T47D (cell line): ENCODE measurements around the gene DACH1.

Experiments used
- DNase-seq, 2 experiments: peaks; one replicate each; pipeline versions ENCODE4 v3.0.0 to v3.0.0-alpha.2; 2011 to 2012; ENCODE audit warnings: low read depth in 1 of 2, low spot score in 1 of 2
- JUND ChIP-seq: IDR thresholded peaks from 2 replicates; pipeline ENCODE4 v1.6.1; 2012; ENCODE audit warnings: low read depth
- in situ Hi-C: cut with HindIII; loops from 2 replicates; pipeline ENCODE4 v1.10.0; 2016; ENCODE audit warnings: low sequenced_read_pairs, low pct_unique_long_range_greater_than_20kb

The DACH1 gene

DNA sequence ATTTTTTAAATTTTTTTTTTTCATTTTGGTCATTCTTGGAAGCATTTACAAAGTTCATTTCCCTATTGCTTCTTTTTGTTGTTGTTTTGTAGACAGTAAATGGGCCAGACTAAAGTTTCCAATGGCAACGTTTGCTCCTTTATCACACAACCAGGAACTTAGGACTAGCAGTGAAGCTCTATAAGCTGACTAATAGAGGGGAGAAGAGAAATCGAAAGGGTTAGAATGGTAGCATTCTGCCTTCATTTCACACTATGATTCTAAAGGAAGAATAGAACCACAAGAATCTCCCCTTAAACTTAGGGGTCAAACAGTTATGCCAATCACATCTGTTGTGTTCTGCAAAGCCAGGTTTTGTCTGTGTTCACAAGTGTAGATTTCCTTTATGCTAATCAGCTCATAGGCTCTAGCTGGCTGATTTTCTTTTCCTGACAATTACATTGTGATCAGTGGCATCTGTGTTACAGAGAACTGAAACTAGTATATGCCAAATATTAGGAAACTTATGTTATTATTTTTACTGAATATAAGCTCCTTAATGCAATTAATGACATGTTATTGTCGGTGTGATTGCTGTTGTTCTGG lies 467.3 kb downstream of the DACH1 start:
- no peak for TF ChIP-seq JUND
- DNase-seq: no peak
- in situ Hi-C loops: no loop called here

DNA sequence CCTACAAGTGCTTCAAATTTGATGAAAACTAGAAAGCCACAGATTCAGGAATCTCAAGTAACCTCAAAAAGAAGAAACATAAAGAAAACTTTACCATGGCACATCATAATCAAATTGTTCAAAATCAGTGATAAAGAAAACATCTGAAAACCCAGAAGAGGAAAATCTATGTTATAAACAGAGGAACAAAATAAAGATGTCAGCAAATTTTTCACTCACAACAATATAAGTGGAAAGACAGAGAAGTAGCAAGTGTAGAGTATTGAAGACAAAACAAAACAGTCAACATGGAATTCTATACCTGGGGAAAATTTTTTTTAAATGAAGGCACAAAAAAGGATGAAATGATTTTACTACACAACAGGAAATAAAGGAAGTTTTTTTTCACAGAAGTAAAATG lies 470.9 kb downstream of the DACH1 start:
- DNase-seq: no peak
- in situ Hi-C loops: no loop called here
- no peak for TF ChIP-seq JUND

DNA sequence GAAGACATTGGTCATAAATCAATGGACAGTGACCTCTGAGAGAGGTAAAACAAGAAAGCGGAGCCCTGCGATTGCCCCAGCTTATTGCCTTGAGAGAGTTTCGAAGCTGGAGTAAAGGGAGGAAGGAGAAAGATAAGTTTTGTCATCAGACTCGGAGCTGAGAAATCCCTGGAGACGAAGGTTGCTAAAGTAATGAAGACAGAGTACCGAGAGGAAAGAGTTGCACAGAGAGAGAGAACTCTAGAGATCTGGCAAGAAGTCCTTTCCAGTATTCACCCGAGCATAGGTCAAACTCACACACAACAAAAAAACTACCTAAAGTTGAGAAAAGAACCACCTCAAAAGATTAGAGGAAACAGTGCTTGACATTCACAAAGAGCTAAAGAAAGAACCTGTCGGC lies 472.0 kb downstream of the DACH1 start:
- no peak for TF ChIP-seq JUND
- in situ Hi-C loops: no loop called here

DNA sequence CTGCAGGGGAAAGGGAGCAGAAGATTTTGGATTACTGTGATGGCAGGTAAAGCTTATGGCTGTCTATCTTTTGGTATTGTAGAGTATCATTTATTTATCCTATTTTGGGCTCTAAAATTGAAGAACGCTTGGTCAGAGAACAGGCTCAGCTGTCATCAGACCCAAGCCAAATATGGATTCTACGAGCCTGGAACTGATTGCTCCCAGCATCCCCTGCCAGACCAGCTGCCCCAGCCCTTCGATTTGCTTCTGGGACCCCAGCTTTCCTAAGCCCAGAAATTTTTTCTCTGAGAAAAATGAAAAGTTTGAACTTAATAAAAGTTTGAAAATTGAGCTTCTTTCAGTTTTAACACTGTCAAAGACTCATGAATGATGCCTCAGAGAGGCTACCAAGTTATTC lies 472.8 kb downstream of the DACH1 start:
- no peak for DNase-seq
- in situ Hi-C loops: no loop called here
- no peak for TF ChIP-seq JUND

More for the DNA sequence above, 472.0 kb downstream of the DACH1 start:
- DNase-seq: no peak
